Measurements from ENCODE around the gene CARD10.

DNA sequence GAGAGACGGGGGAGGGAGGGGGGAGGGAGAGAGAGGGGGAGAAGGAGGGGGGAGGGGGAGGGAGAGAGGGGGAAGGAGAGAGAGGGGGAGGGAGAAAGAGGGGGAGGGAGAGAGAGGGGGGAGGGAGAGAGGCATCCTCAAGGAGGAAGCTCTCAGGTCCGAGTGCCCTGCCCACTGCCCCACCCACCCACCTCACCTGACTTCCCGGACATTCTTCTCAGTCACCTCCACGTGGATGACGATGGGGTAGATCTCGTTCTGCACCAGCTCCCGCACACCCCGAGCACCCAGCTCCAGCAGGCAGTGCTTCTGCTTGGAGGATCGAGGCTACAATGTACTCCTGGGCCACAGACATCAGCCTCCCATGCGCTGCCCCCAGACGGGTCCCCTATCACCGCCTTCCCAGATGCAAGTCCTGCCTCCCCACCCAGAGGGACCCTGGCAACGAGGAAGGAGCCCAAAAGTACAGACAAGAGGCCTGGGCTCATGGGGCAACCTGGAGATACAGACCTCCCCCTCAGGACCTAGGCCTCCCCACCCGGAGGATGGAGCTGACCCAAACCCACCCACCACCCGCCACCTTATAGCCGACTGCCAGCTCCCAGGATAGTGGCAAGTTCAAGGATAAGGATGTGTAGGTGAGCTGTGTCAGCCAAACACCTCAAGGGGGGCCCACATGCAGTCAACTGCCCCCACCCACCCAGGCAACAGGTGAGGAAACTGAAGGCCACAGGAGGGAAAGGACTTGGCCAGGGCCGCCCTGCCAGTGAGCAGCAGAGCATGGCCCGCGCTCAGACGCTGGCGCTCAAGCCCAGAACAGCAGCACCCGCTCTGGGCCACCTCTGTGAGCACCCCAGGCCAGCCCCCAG, 27.4 kb downstream of the CARD10 start:
- TF ChIP-seq CTCF (IDR thresholded peaks at IDR 0.05; ENCODE audit: low read depth, low read length) (no peak), POLR2A (IDR thresholded peaks at IDR 0.05; ENCODE audit: extremely low read depth, insufficient read length) (no peak), MYC (IDR thresholded peaks at IDR 0.05; ENCODE audit: low read depth, low read length) (no peak)
- TF ChIP-seq, protein P1, sequence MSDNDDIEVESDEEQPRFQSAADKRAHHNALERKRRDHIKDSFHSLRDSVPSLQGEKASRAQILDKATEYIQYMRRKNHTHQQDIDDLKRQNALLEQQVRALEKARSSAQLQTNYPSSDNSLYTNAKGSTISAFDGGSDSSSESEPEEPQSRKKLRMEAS (IDR thresholded peaks at IDR 0.05; ENCODE audit: low read depth, low read length): no peak
